Spleen (tissue), 7 donors: ENCODE data around the gene ANKRD2.

Source experiments
- POLR2A ChIP-seq, 3 donors: fragments of 450-650 bp; IDR thresholded peaks; one replicate each; pipeline ENCODE4 v1.5.1; 2017; ENCODE audit warnings: antibody characterized with exemption in 3 of 3, mild to moderate bottlenecking in 1 of 3
- POLR2AphosphoS5 ChIP-seq, 3 donors: sonication (generic); formaldehyde crosslinking; IDR thresholded peaks; one replicate each; pipeline ENCODE4 v1.5.1; 2017; ENCODE audit warnings: antibody characterized with exemption in 3 of 3
- TF ChIP-seq, protein P1 (sequence below), 11 experiments: fragments of 200-600 bp in 7 of 11; fragments of 450-650 bp in 4 of 11; sonication (generic) in 4 of 11; IDR thresholded peaks in 8 of 11; conservative IDR thresholded peaks in 3 of 11; 1 replicate in 7 of 11; 2 replicates in 4 of 11; pipeline versions ENCODE4 v1.4.0 to v1.8.0; 2016 to 2021; ENCODE audit warnings: antibody characterized with exemption in 11 of 11, inconsistent platforms in 4 of 11, mild to moderate bottlenecking in 1 of 11
- donor health status: DM: no; HTN: no; CAD: no; lungs with moderate emphysema.
- donor health status: DM: no; HTN: no; CAD: no.
- donor health status: DM: no; HTN: no; CAD: no.

DNA sequence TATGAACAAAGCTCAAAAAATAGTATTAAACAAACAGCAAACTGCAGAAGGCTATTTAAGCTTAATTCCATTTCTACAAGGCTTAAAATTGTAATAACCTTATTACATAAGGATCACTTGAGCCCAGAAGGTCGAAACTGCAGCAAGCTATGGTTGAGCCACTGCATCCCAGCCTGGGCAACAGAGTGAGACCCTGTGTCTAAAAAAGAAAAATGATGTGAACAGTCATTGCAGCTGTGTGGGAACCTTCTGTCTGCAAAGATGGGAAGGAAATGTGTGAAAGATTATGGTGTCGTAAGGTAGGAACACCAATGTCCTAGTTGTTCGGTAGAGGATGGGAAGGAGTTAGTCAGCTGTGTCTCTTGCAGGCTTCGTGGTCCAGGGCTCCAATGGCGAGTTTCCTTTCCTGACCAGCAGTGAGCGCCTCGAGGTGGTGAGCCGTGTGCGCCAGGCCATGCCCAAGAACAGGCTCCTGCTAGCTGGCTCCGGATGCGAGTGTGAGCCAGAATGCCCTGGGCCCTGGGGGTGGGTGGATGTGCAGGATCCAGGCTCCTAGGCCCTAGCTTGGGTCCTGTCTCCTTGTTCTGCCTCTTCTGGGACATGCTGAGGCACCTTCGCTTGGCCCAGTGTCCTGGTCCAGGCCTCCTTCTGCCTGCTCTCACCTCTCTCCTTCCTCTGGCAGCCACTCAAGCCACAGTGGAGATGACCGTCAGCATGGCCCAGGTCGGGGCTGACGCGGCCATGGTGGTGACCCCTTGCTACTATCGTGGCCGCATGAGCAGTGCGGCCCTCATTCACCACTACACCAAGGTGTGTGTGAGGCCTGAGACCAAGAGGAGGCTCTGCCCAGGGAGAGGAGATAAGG, 26.1 kb downstream of the ANKRD2 start:
- TF ChIP-seq POLR2AphosphoS5 (IDR thresholded peaks at IDR 0.05), result no peak
- TF ChIP-seq, protein P1, sequence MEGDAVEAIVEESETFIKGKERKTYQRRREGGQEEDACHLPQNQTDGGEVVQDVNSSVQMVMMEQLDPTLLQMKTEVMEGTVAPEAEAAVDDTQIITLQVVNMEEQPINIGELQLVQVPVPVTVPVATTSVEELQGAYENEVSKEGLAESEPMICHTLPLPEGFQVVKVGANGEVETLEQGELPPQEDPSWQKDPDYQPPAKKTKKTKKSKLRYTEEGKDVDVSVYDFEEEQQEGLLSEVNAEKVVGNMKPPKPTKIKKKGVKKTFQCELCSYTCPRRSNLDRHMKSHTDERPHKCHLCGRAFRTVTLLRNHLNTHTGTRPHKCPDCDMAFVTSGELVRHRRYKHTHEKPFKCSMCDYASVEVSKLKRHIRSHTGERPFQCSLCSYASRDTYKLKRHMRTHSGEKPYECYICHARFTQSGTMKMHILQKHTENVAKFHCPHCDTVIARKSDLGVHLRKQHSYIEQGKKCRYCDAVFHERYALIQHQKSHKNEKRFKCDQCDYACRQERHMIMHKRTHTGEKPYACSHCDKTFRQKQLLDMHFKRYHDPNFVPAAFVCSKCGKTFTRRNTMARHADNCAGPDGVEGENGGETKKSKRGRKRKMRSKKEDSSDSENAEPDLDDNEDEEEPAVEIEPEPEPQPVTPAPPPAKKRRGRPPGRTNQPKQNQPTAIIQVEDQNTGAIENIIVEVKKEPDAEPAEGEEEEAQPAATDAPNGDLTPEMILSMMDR (IDR thresholded peaks at IDR 0.05 in 8 of 11, conservative IDR thresholded peaks at IDR 0.05 in 3 of 11), result no peak
- TF ChIP-seq POLR2A (IDR thresholded peaks at IDR 0.05), result no peak
